IMR-90 (cell line): Measurements from ENCODE around the gene KCNQ5. TPM values are rescaled to one million over a fixed set of nuclear protein-coding genes. Genes with fewer than 3 reads are reported as not detected.
A peak's percentile ranks its signal among the peaks of the same experiment; 100 is the strongest.

Experiments used
- ATAC-seq: fragments of 200-7000 bp; cut with Tn5 transposase; 2 replicates; pipeline ENCODE4 v1.9.1; 2020; ENCODE audit warnings: low read depth, mild to moderate bottlenecking, moderate library complexity
- BruUV-seq: library from RNA; stranded (reverse); fragments of 400-500 nt; replicated peaks from 2 replicates; lab custom pipeline; 2021; lab: Mats Ljungman, UMichigan
- CTCF ChIA-PET: fragments of 300-600 bp; formaldehyde crosslinking; extraction: SDS; loops from one replicate; lab custom pipeline; 2021; ENCODE audit warnings: antibody characterized with exemption; lab: Yijun Ruan, JAX
- POLR2A ChIA-PET: fragments of 300-600 bp; sonication (Branson Sonifier 250); formaldehyde crosslinking; loops from one replicate; lab custom pipeline; 2022; ENCODE audit warnings: antibody characterized with exemption; ENCODE audit not compliant: unreplicated experiment; lab: Charles Lee
- DNase-seq: peaks from one replicate; pipeline ENCODE4 v3.0.0; 2013
- H2AFZ ChIP-seq: replicated peaks from 2 replicates; pipeline ENCODE3; 2013; ENCODE audit warnings: low read length, mild to moderate bottlenecking; ENCODE audit not compliant: poor library complexity
- H2AK5ac ChIP-seq: 2 replicates; pipeline ENCODE4 v1.6.1; 2013; ENCODE audit warnings: low read depth, low read length, inconsistent platforms
- H2AK9ac ChIP-seq: replicated peaks from 2 replicates; pipeline ENCODE3; 2013; ENCODE audit warnings: mild to moderate bottlenecking, low read depth, low read length, moderate library complexity; ENCODE audit not compliant: poor library complexity
- H2BK120ac ChIP-seq: 2 replicates; pipeline ENCODE4 v1.6.1; 2013; ENCODE audit warnings: low read depth, low read length, inconsistent platforms
- H2BK15ac ChIP-seq: 3 replicates; pipeline ENCODE4 v1.6.1; 2013; ENCODE audit warnings: low read depth, low read length, inconsistent platforms
- H2BK20ac ChIP-seq: 2 replicates; pipeline ENCODE4 v1.6.1; 2013; ENCODE audit warnings: low read depth, mild to moderate bottlenecking, inconsistent platforms, low read length, moderate library complexity
- H2BK5ac ChIP-seq: 2 replicates; pipeline ENCODE4 v1.6.1; 2013; ENCODE audit warnings: mild to moderate bottlenecking, low read depth, low read length, inconsistent platforms; ENCODE audit not compliant: poor library complexity, severe bottlenecking
- H3K14ac ChIP-seq: replicated peaks from 2 replicates; pipeline ENCODE4 v1.6.1; 2013; ENCODE audit warnings: low read depth, low read length, inconsistent platforms
- H3K18ac ChIP-seq: 2 replicates; pipeline ENCODE4 v1.6.1; 2013; ENCODE audit warnings: low read depth, low read length, control low read depth
- H3K23ac ChIP-seq: 2 replicates; pipeline ENCODE4 v1.6.1; 2013; ENCODE audit warnings: low read depth, low read length, inconsistent platforms
- H3K27ac ChIP-seq: 2 replicates; pipeline ENCODE4 v1.5.1; 2013; ENCODE audit warnings: mild to moderate bottlenecking, control low read depth, low read length; ENCODE audit not compliant: insufficient read depth
- H3K27me3 ChIP-seq: 2 replicates; pipeline ENCODE4 v1.6.1; 2013; ENCODE audit warnings: low read length; ENCODE audit not compliant: control insufficient read depth, insufficient read depth
- H3K36me3 ChIP-seq: 2 replicates; pipeline ENCODE4 v1.6.1; 2013; ENCODE audit warnings: low read length, mixed read lengths; ENCODE audit not compliant: control insufficient read depth, insufficient read depth
- H3K4ac ChIP-seq: 2 replicates; pipeline ENCODE4 v1.6.1; 2013; ENCODE audit warnings: low read depth, low read length, inconsistent platforms
- H3K4me1 ChIP-seq: 2 replicates; pipeline ENCODE4 v1.6.1; 2013; ENCODE audit warnings: low read length, mixed read lengths; ENCODE audit not compliant: control insufficient read depth, insufficient read depth
- H3K4me2 ChIP-seq: 2 replicates; pipeline ENCODE4 v1.6.1; 2013; ENCODE audit warnings: low read depth, mild to moderate bottlenecking, control low read depth, low read length, moderate library complexity
- H3K4me3 ChIP-seq: 2 replicates; pipeline ENCODE4 v1.5.1; 2013; ENCODE audit warnings: low read depth, mild to moderate bottlenecking, control low read depth, low read length, moderate library complexity; ENCODE audit not compliant: insufficient read depth
- H3K56ac ChIP-seq: 2 replicates; pipeline ENCODE4 v1.6.1; 2013; ENCODE audit warnings: low read length, inconsistent platforms; ENCODE audit not compliant: insufficient read depth; ENCODE audit errors: extremely low read depth
- H3K79me1 ChIP-seq, 2 experiments: 2 replicates each; pipeline ENCODE4 v1.6.1; 2013; ENCODE audit warnings: low read length in 2 of 2, inconsistent platforms in 1 of 2, low read depth in 1 of 2
- H3K9ac ChIP-seq: 2 replicates; pipeline ENCODE4 v1.6.1; 2013; ENCODE audit warnings: low read depth, low read length, control low read depth
- H3K9me1 ChIP-seq: 2 replicates; pipeline ENCODE4 v1.6.1; 2013; ENCODE audit warnings: low read length, inconsistent platforms; ENCODE audit not compliant: insufficient read depth
- H3K9me3 ChIP-seq: 2 replicates; pipeline ENCODE4 v1.6.1; 2013; ENCODE audit warnings: low read length; ENCODE audit not compliant: control insufficient read depth, insufficient read depth
- H4K20me1 ChIP-seq: 2 replicates; pipeline ENCODE4 v1.6.1; 2013; ENCODE audit warnings: low read length, inconsistent platforms; ENCODE audit not compliant: insufficient read depth
- H4K5ac ChIP-seq: 2 replicates; pipeline ENCODE4 v1.6.1; 2013; ENCODE audit warnings: mild to moderate bottlenecking, low read depth, low read length, control low read depth
- H4K8ac ChIP-seq, 2 experiments: 2 replicates each; pipeline ENCODE4 v1.6.1; 2013; ENCODE audit warnings: low read depth in 2 of 2, low read length in 2 of 2, control low read depth in 1 of 2, inconsistent platforms in 1 of 2
- H4K91ac ChIP-seq: 2 replicates; pipeline ENCODE4 v1.6.1; 2013; ENCODE audit warnings: low read depth, low read length, inconsistent platforms; ENCODE audit not compliant: insufficient read depth
- ELK1 ChIP-seq: fragments of 150-350 bp; IDR thresholded peaks from 2 replicates; pipeline ENCODE4 v1.6.1; 2016; ENCODE audit warnings: low read depth, mild to moderate bottlenecking, low read length, moderate library complexity, borderline replicate concordance
- FOS ChIP-seq: fragments of 150-350 bp; IDR thresholded peaks from 2 replicates; pipeline ENCODE4 v1.6.1; 2016; ENCODE audit warnings: low read depth, low read length
- RFX5 ChIP-seq: IDR thresholded peaks from 2 replicates; pipeline ENCODE4 v1.8.0; 2012; ENCODE audit warnings: low read depth, mild to moderate bottlenecking, low read length, moderate library complexity
- WGBS, 2 experiments: methylation state at CpG; one replicate each; pipeline versions ENCODE4 v1.1.5 to v1.1.7; 2013; ENCODE audit warnings: missing lambda C conversion rate in 2 of 2; ENCODE audit not compliant: insufficient read length in 1 of 2; ENCODE audit errors: extremely low coverage in 2 of 2; 5-methylcytosine and 5-hydroxymethylcytosine counted together
- dilution Hi-C: fragments of 300-500 bp; cut with HindIII; formaldehyde crosslinking; loops from one replicate; pipeline ENCODE4 v1.14.3; 2018; ENCODE audit warnings: low sequenced_read_pairs; ENCODE audit not compliant: unreplicated experiment
- in situ Hi-C: fragments of 300-500 bp; cut with MboI; formaldehyde crosslinking; loops from 3 replicates; pipeline ENCODE4 v1.14.3; 2019; ENCODE audit warnings: low sequenced_read_pairs, inconsistent platforms, mixed read lengths
- intact Hi-C: fragments of 100-400 bp; cut with micrococcal nuclease; formaldehyde crosslinking; loops from 2 replicates; pipeline ENCODE4 v1.10.0; 2022
- polyA plus RNA-seq, 3 experiments: library from polyadenylated mRNA; depleted of rRNA; stranded (reverse); fragments of >200 nt; gene quantifications; 2 replicates each; pipeline ENCODE4 v1.2.3, GENCODE V29; 2012; ENCODE audit warnings: low replicate concordance in 1 of 3
- total RNA-seq: library from RNA; depleted of rRNA; stranded (reverse); fragments of >200 nt; gene quantifications from 2 replicates; pipeline ENCODE4 v1.2.3, GENCODE V29; 2012

The KCNQ5 gene
- total and polyA plus RNA-seq, 2 of the 4 experiments (the other 2 are of a cell fraction), result 0.75 to 1.3 TPM

DNA sequence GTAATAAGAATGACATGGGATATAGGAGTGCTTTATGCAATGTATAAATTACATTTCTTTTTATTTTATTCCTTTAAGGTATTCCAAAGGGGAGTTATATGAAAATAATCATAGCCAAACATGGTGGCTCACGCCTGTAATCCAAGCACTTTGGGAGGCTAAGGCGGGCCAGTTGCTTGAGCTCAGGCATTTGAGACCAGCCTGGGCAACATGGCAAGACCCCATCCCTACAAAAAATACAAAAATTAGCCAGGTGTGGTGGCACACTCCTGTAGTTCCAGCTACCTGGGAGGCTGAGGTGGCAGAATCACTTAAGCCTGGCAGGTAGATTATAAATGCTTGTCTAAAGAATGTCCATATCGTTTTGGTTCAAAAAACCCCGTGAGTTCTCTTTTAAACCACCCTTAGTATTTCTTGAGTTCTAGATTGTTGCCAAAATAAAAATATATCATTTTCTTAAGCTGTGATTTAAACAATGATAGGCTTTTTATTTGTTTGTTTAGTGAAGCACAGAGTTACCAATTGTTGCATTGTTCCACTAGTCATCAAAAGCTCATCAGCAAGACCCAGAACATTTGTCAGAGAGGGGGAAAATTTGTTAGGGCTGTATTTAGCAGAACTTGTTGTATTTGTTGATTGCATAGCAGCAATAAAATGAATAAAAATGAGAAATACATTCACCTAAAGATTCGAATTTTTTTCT, 457.2 kb downstream of the KCNQ5 start (continued):
- no peak for TF ChIP-seq ELK1

GRCh38 chr6:73079611-73079955, 457.7 kb downstream of the KCNQ5 start:
- no peak overlapping the region for H2AK5ac ChIP-seq
- H2AK9ac ChIP-seq, result no peak overlapping the region
- H2BK15ac ChIP-seq, result no peak overlapping the region
- ATAC-seq (peak; percentile 83), DNase-seq (peak; percentile 84)
- peaks cover 3% of the 10 kb centered on the region; the same call in 1 of the 2 replicates for H3K4me1 ChIP-seq
- dilution Hi-C loops, result no loop called here
- H2BK120ac ChIP-seq, result 0 out of 2 replicates have a peak overlapping the region, but pooled peaks have one; percentile 16
- H3K4me2 ChIP-seq, result peak overlapping the region; percentile 66; the same call in 1 of the 2 replicates
- H3K36me3 ChIP-seq, result no peaks in the 10 kb centered on the region
- peak overlapping the region in 1 of 2 experiments; percentile 44; a peak in 1 of 4 replicates for H4K8ac ChIP-seq
- intact Hi-C loops, result no loop called here
- H3K23ac ChIP-seq, result no peak overlapping the region
- no peaks in the 10 kb centered on the region for H3K27me3 ChIP-seq
- H2BK20ac ChIP-seq, result peak overlapping the region; percentile 27; the same call in 1 of the 2 replicates
- H3K56ac ChIP-seq, result 0 out of 2 replicates have a peak overlapping the region, but pooled peaks have one; percentile 57
- in situ Hi-C loops, result no loop called here
- no peak overlapping the region for H3K27ac ChIP-seq
- H3K9me3 ChIP-seq, result no peaks in the 10 kb centered on the region
- 0 out of 2 replicates have a peak, but pooled peaks have one; percentile 7 for TF ChIP-seq FOS
- no peak for TF ChIP-seq RFX5
- H3K4me3 ChIP-seq, result no peak overlapping the region
- H4K5ac ChIP-seq, result no peak overlapping the region
- no peak overlapping the region for H3K14ac ChIP-seq
- no TSS peak for BruUV-seq
- H3K79me1 ChIP-seq, result no peaks in the 10 kb centered on the region
- H2BK5ac ChIP-seq, result peak overlapping the region; percentile 66
- no peak overlapping the region for H2AFZ ChIP-seq
- CTCF ChIA-PET, result interaction anchor here (1.2 kb wide), 1 partner anchor 463 kb away, joined by 4 read pairs; no protein-coding TSS in a partner anchor
- H3K18ac ChIP-seq, result no peak overlapping the region
- POLR2A ChIA-PET, result no interaction called here
- H3K4ac ChIP-seq, result peak overlapping the region; percentile 42
- no peaks in the 10 kb centered on the region for H3K9me1 ChIP-seq
- H3K9ac ChIP-seq, result no peak overlapping the region
- WGBS, 2 experiments, result no CpG with 5 or more reads among the region's 3 CpGs
- no peak overlapping the region; the same call in 1 of the 2 replicates for H4K91ac ChIP-seq
- no peaks in the 10 kb centered on the region for H4K20me1 ChIP-seq
